Measurements from ENCODE around the gene EHD4. TPM values are rescaled to one million over a fixed set of nuclear protein-coding genes. Genes with fewer than 3 reads are reported as not detected.

EHD4 gene
- total and polyA plus RNA-seq, 9 of the 15 experiments (the other 6 are each of a cell fraction or from before 2014, with no cell fraction given), result 0.89 to 10.3 (median 6.4) TPM

- FAIRE-seq (no peak), DNase-seq (ENCODE audit: extremely low read depth in 1 of 4, low spot score in 3 of 4) (no peak), ATAC-seq (no peak)
- in situ Hi-C loops (cut with MboI), result no loop called here
- BruUV-seq (replicated peaks), result no TSS peak
- CTCF ChIA-PET (ENCODE audit: low intra/inter-chr PET ratio), result interaction anchor here (1.0 kb wide), 1 partner anchor 16 kb away, joined by 3 read pairs; no protein-coding TSS in a partner anchor
- H3K9me1 ChIP-seq (ENCODE audit: control insufficient read depth, insufficient read depth, low read length), result no peaks in the 10 kb centered on the region
- H4K20me1 ChIP-seq (replicated peaks; ENCODE audit: control insufficient read depth, insufficient read depth, low read length), result peaks cover 10% of the 10 kb centered on the region; the same call in 1 of the 2 replicates
- H3K36me3 ChIP-seq (ENCODE audit: control insufficient read depth, insufficient read depth, low read length), result no peaks in the 10 kb centered on the region
- peaks cover 27% of the 10 kb centered on the region for H3K79me2 ChIP-seq (ENCODE audit: control insufficient read depth, insufficient read depth, low read length)
- no peak overlapping the region for H3K27ac ChIP-seq (ENCODE audit: extremely low read depth, low read depth, low read length)
- intact Hi-C loops (cut with micrococcal nuclease), result loop anchor here (5.0 kb wide), 1 partner anchor 482 kb away; the partner anchor contains the start of gene ITPKA
- H3K9me3 ChIP-seq (replicated peaks; ENCODE audit: control insufficient read depth, insufficient read depth, low read depth, low read length), result no peaks in the 10 kb centered on the region
- 76% methylated on average over 1 of the region's 1 CpG for WGBS (ENCODE audit: insufficient coverage, low coverage, missing lambda C conversion rate)
- POLR2A ChIA-PET, result interaction anchor here (0.7 to 2.0 kb wide), 3 partner anchors 8 to 1811 kb away, joined by 3 to 5 read pairs (median 5); no protein-coding TSS in a partner anchor
- H2AFZ ChIP-seq (ENCODE audit: low read depth, low read length), result no peak overlapping the region
- no peak overlapping the region for H3K9ac ChIP-seq (ENCODE audit: insufficient read depth in 1 of 2, low read depth in 2 of 2, low read length in 2 of 2)
- peaks cover 17% of the 10 kb centered on the region in 2 experiments for H3K4me1 ChIP-seq (replicated peaks in 1 of 2; ENCODE audit: control insufficient read depth in 2 of 2, insufficient read depth in 2 of 2, low read length in 2 of 2)
- H3K4me3 ChIP-seq, result no peak overlapping the region
- no peak overlapping the region for H3K4me2 ChIP-seq (ENCODE audit: insufficient read depth, low read length)
- H3K27me3 ChIP-seq (ENCODE audit: control insufficient read depth in 2 of 2, insufficient read depth in 2 of 2, low read length in 2 of 2), result no peaks in the 10 kb centered on the region
- TF ChIP-seq FIP1L1 (IDR thresholded peaks at IDR 0.05; ENCODE audit: low read depth, low read length, poor library complexity, severe bottlenecking) (no peak), TCF7L2 (IDR thresholded peaks at IDR 0.05; ENCODE audit: low read depth, low read length) (no peak), ZNF764 (CRISPR knock-in tag; IDR thresholded peaks at IDR 0.05; ENCODE audit: low read depth) (no peak), MCM3 (IDR thresholded peaks at IDR 0.05) (no peak), CBFA2T3 (IDR thresholded peaks at IDR 0.05) (no peak), DDX20 (tag; IDR thresholded peaks at IDR 0.05; ENCODE audit: low read depth) (no peak), ATF2 (CRISPR knock-in tag; IDR thresholded peaks at IDR 0.05) (no peak), AFF4 (CRISPR knock-in tag; IDR thresholded peaks at IDR 0.05) (no peak), THRAP3 (IDR thresholded peaks at IDR 0.05; ENCODE audit: borderline replicate concordance) (no peak), ARHGAP35 (IDR thresholded peaks at IDR 0.05; ENCODE audit: partially characterized antibody) (no peak), SMAD1 (IDR thresholded peaks at IDR 0.05; ENCODE audit: low read depth, low read length, partially characterized antibody) (no peak), ZNF785 (CRISPR knock-in tag; IDR thresholded peaks at IDR 0.05) (no peak)
- TF ChIP-seq, protein P1, sequence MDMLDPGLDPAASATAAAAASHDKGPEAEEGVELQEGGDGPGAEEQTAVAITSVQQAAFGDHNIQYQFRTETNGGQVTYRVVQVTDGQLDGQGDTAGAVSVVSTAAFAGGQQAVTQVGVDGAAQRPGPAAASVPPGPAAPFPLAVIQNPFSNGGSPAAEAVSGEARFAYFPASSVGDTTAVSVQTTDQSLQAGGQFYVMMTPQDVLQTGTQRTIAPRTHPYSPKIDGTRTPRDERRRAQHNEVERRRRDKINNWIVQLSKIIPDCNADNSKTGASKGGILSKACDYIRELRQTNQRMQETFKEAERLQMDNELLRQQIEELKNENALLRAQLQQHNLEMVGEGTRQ (CRISPR knock-in tag; IDR thresholded peaks at IDR 0.05), result no peak
Measured at GRCh38 chr15:41974041-41974440, 1.7 kb upstream of the EHD4 start.

Measured in K562 (cell line).